Type B pancreatic cell (in vitro differentiated cells): Measurements from ENCODE around the gene NENF. TPM values are rescaled to one million over a fixed set of nuclear protein-coding genes. Genes with fewer than 3 reads are reported as not detected.

Source experiments
- DNase-seq: peaks from one replicate; pipeline ENCODE4 v3.0.0; 2021; ENCODE audit warnings: mixed read lengths; ENCODE audit not compliant: unreplicated experiment; ENCODE audit errors: extremely low spot score
- H3K27ac Mint-ChIP-seq: 2 replicates; pipeline ENCODE4 v1.8.0; 2021; ENCODE audit warnings: mild to moderate bottlenecking, mixed read lengths
- H3K27me3 Mint-ChIP-seq: 2 replicates; pipeline ENCODE4 v1.8.0; 2021; ENCODE audit warnings: mixed read lengths
- H3K36me3 Mint-ChIP-seq: 2 replicates; pipeline ENCODE4 v1.8.0; 2021; ENCODE audit warnings: mixed read lengths
- H3K4me1 Mint-ChIP-seq: one replicate; pipeline ENCODE4 v1.8.0; 2021; ENCODE audit warnings: mixed read lengths; ENCODE audit not compliant: unreplicated experiment
- H3K4me3 Mint-ChIP-seq: 2 replicates; pipeline ENCODE4 v1.8.0; 2021; ENCODE audit warnings: mild to moderate bottlenecking, mixed read lengths
- H3K9me3 Mint-ChIP-seq: 2 replicates; pipeline ENCODE4 v1.8.0; 2021; ENCODE audit warnings: mixed read lengths
- total RNA-seq: library from RNA; stranded (reverse); gene quantifications from 2 replicates; pipeline ENCODE4 v1.2.1, GENCODE V29; 2021; ENCODE audit warnings: low replicate concordance
- TF ChIP-seq, protein P1 (sequence below): fragments of 200-600 bp; sonication (generic); conservative IDR thresholded peaks from 2 replicates; pipeline ENCODE4 v1.5.0; 2021; ENCODE audit warnings: antibody characterized with exemption, mild to moderate bottlenecking

The NENF gene
- total RNA-seq, 1 donor from 2014 or later: 48.9 TPM

DNA sequence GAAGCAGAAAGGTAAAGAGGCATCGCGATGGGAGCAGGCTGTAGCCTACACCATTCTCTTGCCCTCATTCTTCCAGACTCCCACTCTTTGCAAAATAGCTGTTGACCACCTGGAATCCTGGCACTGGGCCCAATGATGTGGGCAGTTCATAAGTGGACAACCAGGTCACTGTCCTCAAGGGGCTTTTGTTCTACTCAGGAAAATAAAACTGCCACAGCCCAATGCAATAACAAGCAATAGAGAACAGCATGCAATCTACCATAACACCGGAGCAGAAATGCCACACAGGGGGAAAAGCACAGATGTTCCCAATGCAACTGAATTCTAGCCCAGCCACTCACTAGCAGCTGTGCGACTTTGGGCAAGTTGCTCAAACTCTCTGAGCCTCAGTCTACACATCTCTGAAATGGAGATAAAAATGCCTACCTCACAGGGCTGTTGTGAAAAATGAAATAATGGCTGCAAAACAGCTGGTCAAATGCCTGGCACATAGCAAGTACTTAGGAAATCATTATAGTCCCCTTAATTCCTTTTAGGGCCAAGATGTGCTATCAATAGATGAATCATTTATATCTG, 56.7 kb downstream of the NENF start:
- Mint-ChIP-seq H3K4me1 (peaks cover 42% of the 10 kb centered on the region), H3K9me3 (no peaks in the 10 kb centered on the region), H3K27me3 (no peaks in the 10 kb centered on the region), H3K36me3 (no peaks in the 10 kb centered on the region), H3K27ac (peak overlapping the region; percentile 92), H3K4me3 (no peak overlapping the region)
- DNase-seq: no peak
- TF ChIP-seq, protein P1, sequence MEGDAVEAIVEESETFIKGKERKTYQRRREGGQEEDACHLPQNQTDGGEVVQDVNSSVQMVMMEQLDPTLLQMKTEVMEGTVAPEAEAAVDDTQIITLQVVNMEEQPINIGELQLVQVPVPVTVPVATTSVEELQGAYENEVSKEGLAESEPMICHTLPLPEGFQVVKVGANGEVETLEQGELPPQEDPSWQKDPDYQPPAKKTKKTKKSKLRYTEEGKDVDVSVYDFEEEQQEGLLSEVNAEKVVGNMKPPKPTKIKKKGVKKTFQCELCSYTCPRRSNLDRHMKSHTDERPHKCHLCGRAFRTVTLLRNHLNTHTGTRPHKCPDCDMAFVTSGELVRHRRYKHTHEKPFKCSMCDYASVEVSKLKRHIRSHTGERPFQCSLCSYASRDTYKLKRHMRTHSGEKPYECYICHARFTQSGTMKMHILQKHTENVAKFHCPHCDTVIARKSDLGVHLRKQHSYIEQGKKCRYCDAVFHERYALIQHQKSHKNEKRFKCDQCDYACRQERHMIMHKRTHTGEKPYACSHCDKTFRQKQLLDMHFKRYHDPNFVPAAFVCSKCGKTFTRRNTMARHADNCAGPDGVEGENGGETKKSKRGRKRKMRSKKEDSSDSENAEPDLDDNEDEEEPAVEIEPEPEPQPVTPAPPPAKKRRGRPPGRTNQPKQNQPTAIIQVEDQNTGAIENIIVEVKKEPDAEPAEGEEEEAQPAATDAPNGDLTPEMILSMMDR: no peak

DNA sequence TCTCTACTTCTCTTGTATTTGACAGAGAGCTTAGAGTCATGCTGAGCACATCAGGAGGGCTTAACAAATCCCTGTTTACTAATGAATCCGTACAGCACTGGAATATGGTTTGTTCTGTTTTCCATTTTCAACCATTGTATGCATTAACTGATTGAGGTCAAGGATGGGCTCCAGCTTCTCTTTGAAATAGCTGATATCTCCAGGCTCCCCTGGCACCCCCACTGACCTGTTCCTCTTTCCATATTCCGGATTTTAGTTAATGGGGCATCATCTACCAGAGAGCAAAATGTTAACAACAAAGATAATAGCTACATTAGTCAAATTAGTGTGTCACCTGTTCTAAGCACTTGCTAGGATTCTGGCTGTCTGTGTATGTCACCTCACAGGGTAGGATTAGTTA, 57.6 kb downstream of the NENF start:
- Mint-ChIP-seq H3K36me3 (no peaks in the 10 kb centered on the region), H3K4me1 (peaks cover 42% of the 10 kb centered on the region)
- DNase-seq: no peak

DNA sequence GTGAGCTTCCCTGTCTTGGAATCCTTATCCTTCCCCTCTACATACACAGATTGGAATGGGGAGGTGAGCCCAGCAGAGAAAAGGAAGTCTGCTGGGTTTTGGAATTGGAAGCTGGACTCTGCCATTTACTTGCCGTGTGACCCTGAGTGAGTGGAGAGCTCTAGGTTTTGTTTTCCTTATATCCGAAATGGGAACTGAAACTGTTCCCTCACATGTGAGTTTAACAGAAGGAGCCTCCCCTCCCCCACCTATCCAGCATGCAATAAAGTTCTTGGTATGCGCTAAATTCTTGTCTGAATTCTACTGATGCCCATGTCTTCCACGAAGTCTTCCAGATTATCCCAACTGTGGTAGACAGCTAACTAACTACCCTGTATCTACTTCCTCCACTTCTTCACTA, 58.7 kb downstream of the NENF start:
- no peak for DNase-seq
- Mint-ChIP-seq H3K4me3 (no peak overlapping the region), H3K36me3 (no peaks in the 10 kb centered on the region), H3K27me3 (peaks cover 3% of the 10 kb centered on the region), H3K27ac (no peak overlapping the region), H3K9me3 (no peaks in the 10 kb centered on the region), H3K4me1 (peaks cover 36% of the 10 kb centered on the region)
- TF ChIP-seq, protein P1: no peak

More for the DNA sequence above, 57.6 kb downstream of the NENF start:
- Mint-ChIP-seq H3K27me3 (no peaks in the 10 kb centered on the region), H3K4me3 (no peak overlapping the region), H3K27ac (no peak overlapping the region), H3K9me3 (no peaks in the 10 kb centered on the region)
- TF ChIP-seq, protein P1: no peak

Other genes with a start within 250 kb of the NENF start
- gene PPP2R5A, start 147.5 kb upstream of the NENF start, total RNA-seq: 20.6 and 34.0 TPM in 2 replicates
- gene PACC1, start 18.0 kb upstream of the NENF start, total RNA-seq: 10.0 and 20.4 TPM in 2 replicates
- 23.9 and 117 TPM in 2 replicates for gene ATF3, start 175.8 kb downstream of the NENF start, total RNA-seq